HepG2 (cell line): Measurements from ENCODE around the gene TUBA4B. TPM values are rescaled to one million over a fixed set of nuclear protein-coding genes. Genes with fewer than 3 reads are reported as not detected.

Experiments
- KDM2A ChIP-seq: sonication (generic); formaldehyde crosslinking; IDR thresholded peaks from 2 replicates; pipeline ENCODE4 v1.4.0; 2020; ENCODE audit warnings: low read depth, missing genetic modification reagents, borderline replicate concordance
- NKX3-1 ChIP-seq: sonication (generic); formaldehyde crosslinking; IDR thresholded peaks from 2 replicates; pipeline ENCODE4 v1.5.0; 2020; ENCODE audit warnings: missing genetic modification reagents
- PAXIP1 ChIP-seq: sonication (generic); formaldehyde crosslinking; conservative IDR thresholded peaks from 2 replicates; pipeline ENCODE4 v1.4.0; 2020; ENCODE audit warnings: mild to moderate bottlenecking, missing genetic modification reagents, moderate library complexity
- POGZ ChIP-seq: sonication (generic); formaldehyde crosslinking; IDR thresholded peaks from 2 replicates; pipeline ENCODE4 v1.4.0; 2020; ENCODE audit warnings: mild to moderate bottlenecking, missing genetic modification reagents
- RBAK ChIP-seq: sonication (generic); formaldehyde crosslinking; IDR thresholded peaks from 2 replicates; pipeline ENCODE4 v1.5.1; 2020; ENCODE audit warnings: mild to moderate bottlenecking, missing genetic modification reagents
- ZBTB8A ChIP-seq: sonication (generic); formaldehyde crosslinking; IDR thresholded peaks from 2 replicates; pipeline ENCODE4 v1.4.0; 2020; ENCODE audit warnings: mild to moderate bottlenecking, low read depth, missing genetic modification reagents, borderline replicate concordance
- ZKSCAN1 ChIP-seq: fragments of 150-350 bp; IDR thresholded peaks from 2 replicates; pipeline ENCODE4 v1.6.1; 2014; ENCODE audit warnings: low read length
- ZMYM4 ChIP-seq: sonication (generic); formaldehyde crosslinking; IDR thresholded peaks from 2 replicates; pipeline ENCODE4 v1.8.1; 2023; ENCODE audit warnings: mild to moderate bottlenecking, missing genetic modification reagents
- ZNF510 ChIP-seq: sonication (generic); formaldehyde crosslinking; IDR thresholded peaks from 2 replicates; pipeline ENCODE4 v1.4.0; 2020; ENCODE audit warnings: low read depth, mild to moderate bottlenecking, missing genetic modification reagents
- ZNF652 ChIP-seq: IDR thresholded peaks from 2 replicates; pipeline ENCODE4 v1.6.1; 2016; ENCODE audit warnings: low read depth, borderline replicate concordance
- polyA plus RNA-seq, 8 experiments: library from polyadenylated mRNA; depleted of rRNA in 3 of 8; stranded (reverse) in 7 of 8; unstranded in 1 of 8; fragments of >200 nt; fragmentation: Illumina TruSeq in 4 of 8; extraction: Trizol in 4 of 8; gene quantifications; 2 replicates each; pipeline versions ENCODE4 v1.2.1 to v1.2.3, GENCODE V29; 2011 to 2016; ENCODE audit warnings: low read depth in 4 of 8, missing spikeins in 1 of 8, mixed read lengths in 1 of 8; ENCODE audit not compliant: insufficient read depth in 1 of 8
- total RNA-seq, 5 experiments: library from RNA; depleted of rRNA; stranded (reverse); fragments of >200 nt; fragmentation: Illumina TruSeq; extraction: Trizol; gene quantifications; 2 replicates each; pipeline ENCODE4 v1.2.3, GENCODE V29; 2016; ENCODE audit warnings: low read depth in 1 of 5
- TF ChIP-seq, protein P1 (sequence below): sonication (generic); formaldehyde crosslinking; IDR thresholded peaks from 2 replicates; pipeline ENCODE4 v1.8.0; 2022; ENCODE audit warnings: missing genetic modification reagents, low read depth, mild to moderate bottlenecking, borderline replicate concordance
- TF ChIP-seq, protein P2 (sequence below): sonication (generic); formaldehyde crosslinking; IDR thresholded peaks from 2 replicates; pipeline ENCODE4 v1.5.0; 2020; ENCODE audit warnings: mild to moderate bottlenecking, missing genetic modification reagents
- TF ChIP-seq, protein P3 (sequence below): sonication (generic); formaldehyde crosslinking; IDR thresholded peaks from 2 replicates; pipeline ENCODE4 v1.4.0; 2020; ENCODE audit warnings: missing genetic modification reagents
- TF ChIP-seq, protein P4 (sequence below): IDR thresholded peaks from 2 replicates; pipeline ENCODE4 v1.6.1; 2016; ENCODE audit warnings: low read depth, missing genetic modification reagents, missing compliant biosample characterization

The TUBA4B gene
- total and polyA plus RNA-seq, 2 of the 13 experiments (the other 11 are each of a cell fraction or from before 2014, with no cell fraction given) = 0.18 to 0.22 TPM

GRCh38 chr2:219207884-219208740, 44.9 kb upstream of the TUBA4B start (continued):
- TF ChIP-seq, protein P1, sequence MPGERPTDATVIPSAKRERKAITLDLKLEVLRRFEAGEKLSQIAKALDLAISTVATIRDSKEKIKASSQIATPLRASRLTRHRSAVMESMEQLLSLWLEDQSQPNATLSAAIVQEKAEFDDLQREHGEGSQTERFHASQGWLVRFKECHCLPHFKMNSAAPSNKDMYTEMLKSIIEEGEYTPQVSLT = no peak
- no peak for TF ChIP-seq ZBTB8A (CRISPR knock-in tag)
- no peak for TF ChIP-seq ZNF652 (CRISPR knock-in tag)
- TF ChIP-seq, protein P2, sequence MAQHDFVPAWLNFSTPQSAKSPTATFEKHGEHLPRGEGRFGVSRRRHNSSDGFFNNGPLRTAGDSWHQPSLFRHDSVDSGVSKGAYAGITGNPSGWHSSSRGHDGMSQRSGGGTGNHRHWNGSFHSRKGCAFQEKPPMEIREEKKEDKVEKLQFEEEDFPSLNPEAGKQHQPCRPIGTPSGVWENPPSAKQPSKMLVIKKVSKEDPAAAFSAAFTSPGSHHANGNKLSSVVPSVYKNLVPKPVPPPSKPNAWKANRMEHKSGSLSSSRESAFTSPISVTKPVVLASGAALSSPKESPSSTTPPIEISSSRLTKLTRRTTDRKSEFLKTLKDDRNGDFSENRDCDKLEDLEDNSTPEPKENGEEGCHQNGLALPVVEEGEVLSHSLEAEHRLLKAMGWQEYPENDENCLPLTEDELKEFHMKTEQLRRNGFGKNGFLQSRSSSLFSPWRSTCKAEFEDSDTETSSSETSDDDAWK = no peak
- no peak; the same call in 1 of the 2 replicates for TF ChIP-seq POGZ (CRISPR knock-in tag)
- peak; percentile 97 for TF ChIP-seq PAXIP1
- TF ChIP-seq, protein P3, sequence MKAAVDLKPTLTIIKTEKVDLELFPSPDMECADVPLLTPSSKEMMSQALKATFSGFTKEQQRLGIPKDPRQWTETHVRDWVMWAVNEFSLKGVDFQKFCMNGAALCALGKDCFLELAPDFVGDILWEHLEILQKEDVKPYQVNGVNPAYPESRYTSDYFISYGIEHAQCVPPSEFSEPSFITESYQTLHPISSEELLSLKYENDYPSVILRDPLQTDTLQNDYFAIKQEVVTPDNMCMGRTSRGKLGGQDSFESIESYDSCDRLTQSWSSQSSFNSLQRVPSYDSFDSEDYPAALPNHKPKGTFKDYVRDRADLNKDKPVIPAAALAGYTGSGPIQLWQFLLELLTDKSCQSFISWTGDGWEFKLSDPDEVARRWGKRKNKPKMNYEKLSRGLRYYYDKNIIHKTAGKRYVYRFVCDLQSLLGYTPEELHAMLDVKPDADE (CRISPR knock-in tag) = no peak
- no peak for TF ChIP-seq ZNF510 (CRISPR knock-in tag)
- TF ChIP-seq RBAK (CRISPR knock-in tag) = no peak
- TF ChIP-seq, protein P4, sequence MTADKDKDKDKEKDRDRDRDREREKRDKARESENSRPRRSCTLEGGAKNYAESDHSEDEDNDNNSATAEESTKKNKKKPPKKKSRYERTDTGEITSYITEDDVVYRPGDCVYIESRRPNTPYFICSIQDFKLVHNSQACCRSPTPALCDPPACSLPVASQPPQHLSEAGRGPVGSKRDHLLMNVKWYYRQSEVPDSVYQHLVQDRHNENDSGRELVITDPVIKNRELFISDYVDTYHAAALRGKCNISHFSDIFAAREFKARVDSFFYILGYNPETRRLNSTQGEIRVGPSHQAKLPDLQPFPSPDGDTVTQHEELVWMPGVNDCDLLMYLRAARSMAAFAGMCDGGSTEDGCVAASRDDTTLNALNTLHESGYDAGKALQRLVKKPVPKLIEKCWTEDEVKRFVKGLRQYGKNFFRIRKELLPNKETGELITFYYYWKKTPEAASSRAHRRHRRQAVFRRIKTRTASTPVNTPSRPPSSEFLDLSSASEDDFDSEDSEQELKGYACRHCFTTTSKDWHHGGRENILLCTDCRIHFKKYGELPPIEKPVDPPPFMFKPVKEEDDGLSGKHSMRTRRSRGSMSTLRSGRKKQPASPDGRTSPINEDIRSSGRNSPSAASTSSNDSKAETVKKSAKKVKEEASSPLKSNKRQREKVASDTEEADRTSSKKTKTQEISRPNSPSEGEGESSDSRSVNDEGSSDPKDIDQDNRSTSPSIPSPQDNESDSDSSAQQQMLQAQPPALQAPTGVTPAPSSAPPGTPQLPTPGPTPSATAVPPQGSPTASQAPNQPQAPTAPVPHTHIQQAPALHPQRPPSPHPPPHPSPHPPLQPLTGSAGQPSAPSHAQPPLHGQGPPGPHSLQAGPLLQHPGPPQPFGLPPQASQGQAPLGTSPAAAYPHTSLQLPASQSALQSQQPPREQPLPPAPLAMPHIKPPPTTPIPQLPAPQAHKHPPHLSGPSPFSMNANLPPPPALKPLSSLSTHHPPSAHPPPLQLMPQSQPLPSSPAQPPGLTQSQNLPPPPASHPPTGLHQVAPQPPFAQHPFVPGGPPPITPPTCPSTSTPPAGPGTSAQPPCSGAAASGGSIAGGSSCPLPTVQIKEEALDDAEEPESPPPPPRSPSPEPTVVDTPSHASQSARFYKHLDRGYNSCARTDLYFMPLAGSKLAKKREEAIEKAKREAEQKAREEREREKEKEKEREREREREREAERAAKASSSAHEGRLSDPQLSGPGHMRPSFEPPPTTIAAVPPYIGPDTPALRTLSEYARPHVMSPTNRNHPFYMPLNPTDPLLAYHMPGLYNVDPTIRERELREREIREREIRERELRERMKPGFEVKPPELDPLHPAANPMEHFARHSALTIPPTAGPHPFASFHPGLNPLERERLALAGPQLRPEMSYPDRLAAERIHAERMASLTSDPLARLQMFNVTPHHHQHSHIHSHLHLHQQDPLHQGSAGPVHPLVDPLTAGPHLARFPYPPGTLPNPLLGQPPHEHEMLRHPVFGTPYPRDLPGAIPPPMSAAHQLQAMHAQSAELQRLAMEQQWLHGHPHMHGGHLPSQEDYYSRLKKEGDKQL = no peak
- TF ChIP-seq ZKSCAN1 = no peak
- TF ChIP-seq KDM2A (CRISPR knock-in tag) = peak; percentile 60; the same call in 1 of the 2 replicates
- TF ChIP-seq NKX3-1 (CRISPR knock-in tag) = no peak
- TF ChIP-seq ZMYM4 = peak; percentile 73
